Left forelimb (tissue), 1 donor: ENCODE results near the gene CAPN13.

Experiments used
- DNase-seq: peaks from one replicate; pipeline ENCODE4 v3.0.0-alpha.2; 2018; ENCODE audit warnings: low spot score

CAPN13 gene

DNA sequence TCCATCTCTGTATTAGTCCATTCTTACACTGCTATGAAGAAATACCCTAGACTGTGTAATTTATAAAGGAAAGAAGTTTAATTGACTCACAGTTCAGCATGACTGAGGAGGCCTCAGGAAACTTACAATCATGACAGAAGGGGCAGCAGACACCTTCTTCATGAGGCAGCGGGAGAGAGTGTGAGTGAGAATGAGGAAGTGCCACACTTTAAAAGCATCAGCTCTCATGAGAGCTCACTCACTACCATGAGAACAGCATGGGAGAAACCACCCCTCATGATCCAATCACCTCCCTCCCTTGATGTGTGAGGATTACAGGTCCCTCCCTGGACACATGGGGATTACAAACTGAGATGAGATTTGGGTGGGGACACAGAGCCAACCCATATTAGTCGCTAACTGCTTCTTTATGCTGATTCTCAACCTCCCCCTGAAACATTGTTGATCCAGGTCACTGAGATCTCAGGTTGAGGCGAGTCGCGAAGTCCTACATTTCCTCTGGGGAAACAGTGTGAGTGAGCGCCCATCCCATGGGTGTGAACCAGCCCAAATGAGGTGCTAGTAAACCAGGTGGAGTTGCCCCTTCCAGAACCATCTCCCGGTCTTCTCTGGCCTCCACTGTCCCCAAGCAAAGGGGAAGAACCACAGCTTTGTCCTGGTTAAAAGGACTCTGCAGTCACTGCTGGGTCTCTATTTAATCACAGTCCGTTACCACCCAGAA is 123.8 kb downstream of the CAPN13 start:
- DNase-seq, result no peak

DNA sequence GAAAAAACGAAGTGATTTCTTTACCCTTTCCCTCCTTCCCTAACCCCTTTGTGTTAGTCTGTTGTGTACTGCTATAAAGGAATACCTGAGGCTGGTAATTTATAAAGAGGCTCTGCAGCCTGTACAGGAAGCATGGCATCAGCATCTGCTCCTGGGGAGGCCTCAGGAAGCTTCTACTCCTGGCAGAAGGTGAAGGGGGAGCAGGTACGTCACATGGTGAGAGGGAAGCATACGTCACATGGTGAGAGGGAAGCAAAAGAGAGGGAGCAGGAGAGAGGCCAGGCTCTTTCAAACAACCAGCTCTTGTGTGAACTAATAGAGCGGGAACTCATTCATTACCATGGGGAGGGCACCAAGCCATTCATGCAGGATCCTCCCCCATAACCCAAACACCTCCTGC is 126.2 kb downstream of the CAPN13 start:
- no peak for DNase-seq

DNA sequence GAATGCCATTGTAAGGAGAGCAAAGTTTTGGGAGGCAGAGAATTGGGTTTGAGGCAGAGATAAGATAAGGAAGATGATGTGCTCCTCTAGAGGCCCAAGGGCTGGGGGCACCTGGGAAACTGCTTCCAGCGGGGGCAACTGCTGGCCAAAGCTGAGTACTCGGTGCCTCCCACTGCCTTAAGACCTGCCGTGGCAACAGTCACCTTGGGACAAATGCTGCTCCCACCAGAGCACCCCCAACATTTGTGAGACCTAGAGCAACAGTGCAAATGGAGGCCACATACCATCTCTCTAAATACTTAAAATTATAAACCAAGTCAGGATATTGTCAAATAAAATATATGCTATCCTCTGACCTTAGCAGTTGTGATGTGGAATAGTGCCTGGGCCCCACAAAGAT is 127.1 kb downstream of the CAPN13 start:
- no peak for DNase-seq

DNA sequence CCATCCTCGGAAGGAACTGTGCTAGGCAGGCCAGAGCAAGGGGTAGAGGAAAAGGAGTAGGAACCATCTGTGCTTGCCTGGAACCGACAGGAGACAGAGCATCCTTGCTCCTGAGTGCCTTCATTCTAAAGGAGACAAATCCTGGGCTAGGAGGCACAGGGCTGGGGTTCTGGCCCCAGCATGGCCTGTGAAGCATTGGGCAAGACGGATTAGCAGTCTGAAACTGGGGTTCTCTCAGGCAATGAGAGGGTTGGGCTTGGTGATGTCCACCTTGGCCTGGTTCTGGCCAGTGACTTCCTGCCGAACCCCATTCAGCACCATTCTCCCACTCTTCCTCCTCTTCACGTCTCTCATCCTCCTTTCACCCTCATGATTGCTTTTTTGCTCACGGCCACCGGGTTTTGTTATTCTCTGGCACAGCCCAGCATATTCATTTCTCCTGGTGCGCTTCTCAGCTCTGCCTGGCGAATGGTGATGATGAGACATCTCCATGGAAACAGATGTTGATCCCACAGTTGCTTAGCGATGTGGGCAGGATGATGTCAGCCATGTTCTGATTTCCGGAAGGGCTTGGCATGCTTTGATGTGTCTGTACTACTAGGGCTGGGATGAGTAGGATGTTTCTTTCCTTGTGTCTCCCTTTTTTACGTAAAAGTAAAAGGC is 127.7 kb downstream of the CAPN13 start:
- DNase-seq, result no peak

DNA sequence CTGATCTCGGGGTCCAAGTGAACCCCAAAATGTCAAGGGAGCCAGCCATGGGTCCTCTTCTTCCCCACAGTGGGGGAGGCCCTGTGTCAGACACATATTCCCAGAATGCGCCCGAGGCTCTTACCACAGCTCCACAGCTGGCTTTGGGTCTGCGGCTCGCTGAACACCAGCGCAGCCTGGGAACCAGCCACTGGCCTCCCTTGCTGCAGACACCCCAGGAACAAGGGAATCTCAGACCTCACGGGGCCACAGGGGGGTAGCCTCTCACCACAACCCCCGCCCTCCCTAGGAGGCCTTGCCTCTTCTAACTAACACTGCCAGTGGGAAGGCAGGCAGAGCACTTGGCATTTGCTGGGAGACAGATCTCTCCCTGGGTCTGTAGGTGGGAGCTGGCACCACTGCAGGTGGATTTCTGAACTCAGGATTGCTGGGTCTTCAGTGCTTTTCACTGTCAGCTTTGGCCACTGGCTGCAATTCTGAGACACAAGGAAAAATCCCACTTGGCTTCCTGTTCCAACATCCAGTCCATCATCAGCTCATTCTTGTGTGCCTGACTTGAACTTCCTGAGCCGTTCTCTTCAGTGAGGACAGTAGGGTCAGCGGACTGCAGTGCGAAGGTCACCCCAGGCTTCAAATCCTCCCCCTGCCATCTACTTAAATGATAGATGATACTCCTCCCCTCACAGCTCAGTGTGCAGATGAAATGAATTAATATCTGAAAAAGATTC is 128.7 kb downstream of the CAPN13 start:
- no peak for DNase-seq

DNA sequence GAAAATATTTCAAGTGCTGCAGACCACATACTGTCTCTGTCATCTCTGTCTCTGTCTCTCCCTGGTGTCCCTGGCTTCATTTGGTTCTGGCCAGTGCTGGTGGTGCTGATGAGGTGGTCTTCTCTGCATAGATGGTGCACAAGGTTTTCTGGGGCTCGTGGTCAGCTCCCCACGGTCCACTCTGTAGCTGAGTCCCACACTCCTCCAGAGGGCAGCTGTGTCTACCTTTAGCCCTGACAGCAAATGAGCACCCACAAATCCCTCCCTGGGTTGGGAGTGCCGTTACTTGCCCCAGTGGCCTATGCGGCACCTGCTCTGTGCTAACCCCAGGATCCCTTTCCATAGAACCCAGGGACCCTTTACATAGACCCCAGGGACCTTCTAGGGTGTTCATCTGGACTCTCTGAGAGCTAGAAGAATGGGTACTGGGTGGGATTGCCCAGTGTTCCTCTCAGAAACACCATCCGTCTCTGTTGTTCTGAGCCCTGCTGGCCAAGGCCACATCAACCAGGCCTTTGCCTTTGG is 129.3 kb downstream of the CAPN13 start:
- DNase-seq, result no peak

DNA sequence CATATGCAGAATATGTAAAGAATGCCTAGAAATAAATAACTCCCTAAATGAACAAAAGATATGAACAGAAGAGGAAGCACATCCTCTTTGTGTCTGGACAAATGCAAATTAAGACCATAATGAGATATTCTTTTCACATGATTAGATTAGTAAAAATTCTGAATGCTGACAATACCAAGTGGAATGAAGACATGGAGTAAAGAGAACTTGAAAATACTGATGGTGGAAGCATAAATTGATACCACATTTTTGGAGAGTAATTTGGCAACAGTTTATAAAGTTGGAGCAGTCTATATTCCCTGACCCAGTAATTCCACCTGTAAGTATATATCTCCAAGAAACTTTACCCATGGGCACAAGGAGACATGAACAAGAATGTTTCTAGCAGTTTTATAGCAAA is 130.0 kb downstream of the CAPN13 start:
- DNase-seq, result no peak

DNA sequence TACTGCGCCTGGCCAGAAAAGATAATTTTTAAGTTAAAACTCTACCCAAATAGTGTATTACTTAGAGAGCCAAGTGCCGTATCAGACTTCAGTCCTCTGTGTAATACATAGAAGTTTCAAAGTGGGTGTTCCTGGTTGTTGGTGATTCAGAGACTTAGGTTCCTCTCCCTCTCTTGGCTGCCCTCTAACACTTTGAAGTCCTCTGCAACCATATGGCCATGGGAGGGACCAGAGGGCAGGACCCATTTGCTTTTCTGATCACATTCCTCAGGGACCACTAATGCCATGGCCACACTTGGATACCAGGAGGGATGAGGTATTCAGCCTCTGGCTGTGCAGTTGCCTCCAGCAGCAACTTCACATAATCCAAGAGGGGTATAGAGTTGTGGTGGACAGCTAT is 131.5 kb downstream of the CAPN13 start:
- DNase-seq, result no peak

DNA sequence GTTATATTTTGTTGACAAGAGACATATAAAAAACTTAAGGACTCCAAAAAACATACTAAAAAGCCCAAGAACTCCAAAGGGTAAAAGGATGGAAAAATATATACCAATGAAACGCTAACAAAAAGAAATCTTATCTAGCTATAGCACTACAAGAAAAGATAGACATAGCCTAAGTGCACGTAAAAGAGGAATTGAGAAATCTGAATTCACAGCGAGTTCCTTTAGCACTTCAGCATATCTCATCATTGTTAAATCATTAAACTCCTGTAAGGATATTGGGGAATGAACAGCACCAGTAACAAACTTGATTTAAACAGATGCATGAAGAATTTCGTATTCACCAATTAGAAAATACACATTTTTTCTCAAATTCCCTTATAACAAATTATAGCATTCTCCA is 134.1 kb downstream of the CAPN13 start:
- DNase-seq, result no peak
